Stimulated activated CD4-positive, alpha-beta T cell treated with anti-CD3 and anti-CD28 coated beads, Interleukin-15, amount 100 ng/mL, for 24 hours (primary cell): Measurements from ENCODE around the gene TNFSF13.

Source experiments
- DNase-seq: peaks from one replicate; pipeline ENCODE4 v3.0.0-alpha.2; 2020

The TNFSF13 gene, protein sequence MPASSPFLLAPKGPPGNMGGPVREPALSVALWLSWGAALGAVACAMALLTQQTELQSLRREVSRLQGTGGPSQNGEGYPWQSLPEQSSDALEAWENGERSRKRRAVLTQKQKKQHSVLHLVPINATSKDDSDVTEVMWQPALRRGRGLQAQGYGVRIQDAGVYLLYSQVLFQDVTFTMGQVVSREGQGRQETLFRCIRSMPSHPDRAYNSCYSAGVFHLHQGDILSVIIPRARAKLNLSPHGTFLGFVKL

GRCh38 chr17:7558544-7559319, at the start of gene TNFSF13:
TNFSF13 (plus strand) TSS chr17:7558750; CDS start chr17:7559040, 290 bp downstream.
- DNase-seq = no peak

DNA sequence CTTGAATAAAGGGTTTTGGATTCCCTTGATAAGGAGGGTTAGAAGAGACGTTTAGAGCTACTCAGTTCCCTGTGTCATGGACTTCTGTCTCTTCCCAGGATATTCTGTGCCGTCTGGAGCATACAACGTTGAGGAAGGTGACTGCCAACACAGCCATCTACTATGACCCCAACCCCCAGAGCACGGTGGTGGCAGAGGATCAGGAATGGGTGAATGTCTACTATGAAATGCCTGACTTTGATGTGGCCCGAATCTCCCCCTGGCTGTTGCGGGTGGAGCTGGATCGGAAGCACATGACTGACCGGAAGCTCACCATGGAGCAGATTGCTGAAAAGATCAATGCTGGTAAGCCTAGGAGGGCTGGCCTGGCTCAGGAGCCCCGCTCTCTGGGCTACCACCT, 49.7 kb upstream of the TNFSF13 start:
- no peak for DNase-seq

GRCh38 chr17:7509937-7510336, 48.6 kb upstream of the TNFSF13 start:
- DNase-seq = no peak

GRCh38 chr17:7511108-7511507, 47.4 kb upstream of the TNFSF13 start:
- no peak for DNase-seq

DNA sequence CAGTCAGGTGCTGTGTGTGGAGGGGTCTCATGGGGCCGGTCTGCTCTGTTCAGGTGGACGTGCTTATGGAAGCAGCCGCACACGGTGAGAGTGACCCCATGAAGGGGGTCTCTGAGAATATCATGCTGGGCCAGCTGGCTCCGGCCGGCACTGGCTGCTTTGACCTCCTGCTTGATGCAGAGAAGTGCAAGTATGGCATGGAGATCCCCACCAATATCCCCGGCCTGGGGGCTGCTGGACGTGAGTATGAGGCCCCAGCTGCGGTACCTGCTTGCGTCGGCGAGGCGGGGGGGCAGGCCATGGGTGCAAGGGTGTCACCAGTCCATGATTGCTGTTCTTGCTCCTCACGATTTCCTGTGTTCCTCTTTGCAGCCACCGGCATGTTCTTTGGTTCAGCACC, 46.4 kb upstream of the TNFSF13 start:
- no peak for DNase-seq

GRCh38 chr17:7512824-7513540, 45.6 kb upstream of the TNFSF13 start:
- no peak for DNase-seq

GRCh38 chr17:7513850-7514419, 44.6 kb upstream of the TNFSF13 start:
- DNase-seq = no peak

- no peak for DNase-seq
Measured at GRCh38 chr17:7515911-7516610, 42.5 kb upstream of the TNFSF13 start.

- peak; percentile 62 for DNase-seq
Measured at GRCh38 chr17:7523033-7523432, 35.5 kb upstream of the TNFSF13 start.

GRCh38 chr17:7528842-7529241, 29.7 kb upstream of the TNFSF13 start:
- no peak for DNase-seq

- no peak for DNase-seq
Measured at GRCh38 chr17:7530023-7530900, 28.3 kb upstream of the TNFSF13 start.

GRCh38 chr17:7538050-7538449, 20.5 kb upstream of the TNFSF13 start:
- DNase-seq = no peak

DNA sequence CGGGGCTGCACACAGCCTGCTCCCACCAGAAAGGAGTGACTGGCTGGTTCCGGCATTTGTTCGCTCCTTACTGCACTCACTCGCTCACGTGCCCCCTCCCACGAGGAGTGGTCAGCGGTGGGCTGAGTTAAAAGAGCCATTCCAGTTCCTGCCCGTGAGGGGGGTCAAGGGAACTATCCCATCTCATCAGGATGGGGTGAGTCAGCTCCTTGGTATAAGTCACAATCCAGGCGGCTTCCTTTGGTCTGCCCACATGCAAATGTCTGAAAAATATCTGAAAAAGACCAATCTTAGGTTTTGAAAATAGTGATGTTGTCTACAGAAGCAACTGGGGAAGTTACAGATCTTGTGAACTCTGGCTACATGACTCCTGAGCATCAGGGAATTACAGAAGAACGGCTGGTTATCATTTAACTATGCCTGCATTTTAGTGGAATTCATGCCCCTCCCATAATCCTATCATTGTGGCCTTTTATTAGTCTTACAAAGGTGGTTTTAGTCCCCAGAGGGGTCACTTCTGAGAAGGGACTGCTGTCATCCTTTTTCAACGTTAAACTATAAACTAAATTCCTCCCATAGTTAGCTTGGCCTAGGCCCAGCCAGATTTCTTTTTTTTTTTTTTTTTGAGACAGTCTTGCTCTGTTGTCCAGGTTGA, 19.5 kb upstream of the TNFSF13 start:
- no peak for DNase-seq

GRCh38 chr17:7541074-7541621, 17.4 kb upstream of the TNFSF13 start:
- DNase-seq = no peak

DNA sequence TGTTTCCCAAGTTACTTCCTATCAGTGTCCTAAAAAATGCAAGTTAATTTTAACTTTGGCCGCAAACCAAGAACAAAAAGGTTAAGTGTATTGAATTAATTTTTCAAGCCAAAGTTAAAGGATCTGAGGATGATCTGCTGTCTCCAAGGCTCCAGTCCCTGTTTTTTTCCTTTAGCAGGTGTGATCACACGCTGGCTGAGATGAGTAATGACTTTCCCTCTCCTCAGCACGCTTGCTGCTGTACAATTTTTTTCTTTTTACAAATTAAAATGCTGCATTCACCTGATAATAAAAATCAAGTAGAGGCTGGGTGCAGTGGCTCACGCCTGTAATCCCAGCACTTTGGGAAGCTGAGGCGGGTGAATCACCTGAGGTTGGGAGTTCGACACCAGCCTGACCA, 13.6 kb upstream of the TNFSF13 start:
- DNase-seq = no peak

- DNase-seq = peak; percentile 74
Measured at GRCh38 chr17:7548585-7549400, 9.8 kb upstream of the TNFSF13 start, which contains the start of gene TNFSF12. TNFSF12 (plus strand) TSS chr17:7549058; CDS start chr17:7549154, 96 bp downstream.

- DNase-seq = peak; percentile 58
Measured at GRCh38 chr17:7549401-7550055, 9.0 kb upstream of the TNFSF13 start.

DNA sequence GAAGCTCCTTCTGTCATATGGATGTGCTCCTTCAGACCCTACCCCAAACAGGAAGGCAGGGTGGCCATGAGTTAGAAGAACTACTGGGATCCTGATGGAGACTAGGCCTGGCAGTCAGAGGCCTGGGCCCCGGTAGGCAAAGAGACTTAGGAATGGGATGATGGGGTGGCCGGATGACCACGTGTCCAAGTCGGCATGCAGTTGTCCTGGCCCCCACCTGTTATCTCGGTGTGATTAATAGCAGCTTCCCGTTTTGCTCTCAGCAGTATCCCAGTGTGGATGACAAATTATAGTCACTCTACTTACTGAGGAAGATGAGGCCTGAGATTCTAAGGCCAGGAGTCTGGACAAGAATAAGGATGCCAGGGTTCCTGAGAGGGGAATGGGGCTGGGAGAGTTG, 8.2 kb upstream of the TNFSF13 start:
- DNase-seq = no peak

DNA sequence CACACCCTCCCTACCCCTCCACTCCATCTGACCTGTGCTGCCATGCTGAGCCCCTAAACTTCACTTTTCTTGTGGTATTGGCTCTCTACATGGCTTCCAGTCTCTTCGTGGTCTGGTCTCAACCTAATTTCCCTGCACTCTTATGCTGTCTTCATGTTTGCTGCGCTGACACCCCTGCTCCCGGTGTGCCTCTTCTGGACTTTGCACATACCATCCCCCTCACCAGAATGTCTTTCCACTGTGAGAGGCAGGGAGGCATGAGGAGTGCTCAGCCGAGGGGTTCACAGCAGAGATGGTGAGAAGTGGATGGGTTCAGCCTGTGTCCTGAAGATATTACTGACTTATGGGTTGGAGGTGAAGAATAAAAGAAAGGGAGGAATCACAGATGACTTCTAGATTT, 7.2 kb upstream of the TNFSF13 start:
- DNase-seq = no peak
